HCT116 (cell line): Measurements from ENCODE around the gene ITGB6. TPM values are rescaled to one million over a fixed set of nuclear protein-coding genes. Genes with fewer than 3 reads are reported as not detected.

Experiments
- ATAC-seq: fragments of 200-7000 bp; cut with Tn5 transposase; 2 replicates; pipeline ENCODE4 v1.9.1; 2020; ENCODE audit warnings: mild to moderate bottlenecking, moderate library complexity
- BruUV-seq: library from RNA; stranded (reverse); fragments of 400-500 nt; replicated peaks from 2 replicates; lab custom pipeline; 2021; lab: Mats Ljungman, UMichigan
- CTCF ChIA-PET: fragments of 300-600 bp; sonication (Branson Sonifier 250); formaldehyde crosslinking; loops from one replicate; lab custom pipeline; 2021; ENCODE audit warnings: antibody characterized with exemption; lab: Charles Lee
- POLR2A ChIA-PET: fragments of 300-600, 350-600 bp; sonication (Branson Sonifier 250); formaldehyde crosslinking; loops from one replicate; lab custom pipeline; 2021; ENCODE audit warnings: antibody characterized with exemption; lab: Charles Lee
- RAD21 ChIA-PET, 2 experiments: fragments of 300-600 bp; sonication (Branson Sonifier 250); formaldehyde crosslinking; loops; one replicate each; lab custom pipeline; 2023; ENCODE audit warnings: low total read pairs in 2 of 2; ENCODE audit not compliant: uncharacterized antibody in 2 of 2, unreplicated experiment in 2 of 2, low non-redundant PET in 1 of 2; lab: Charles Lee
- DNase-seq: peaks from one replicate; pipeline ENCODE4 v3.0.0-alpha.2; 2010; ENCODE audit warnings: low read depth, low spot score
- H2AFZ ChIP-seq: fragments of 200-600 bp; shearing (Covaris generic), sonication (generic); 2 replicates; pipeline ENCODE4 v1.6.1; 2017; ENCODE audit warnings: low read depth, mixed run types, mixed read lengths, antibody characterized with exemption, low read length; ENCODE audit not compliant: poor library complexity, severe bottlenecking
- H3K27ac ChIP-seq: 2 replicates; pipeline ENCODE4 v1.5.1; 2012; ENCODE audit warnings: low read depth, low read length
- H3K27me3 ChIP-seq: fragments of 200-600 bp; sonication (generic); 2 replicates; pipeline ENCODE4 v1.6.1; 2016; ENCODE audit warnings: mixed run types, low read length, mixed read lengths; ENCODE audit not compliant: insufficient read depth
- H3K36me3 ChIP-seq, 2 experiments: fragments of 200-500 bp in 1 of 2; fragments of 200-600 bp in 1 of 2; sonication (Bioruptor generic) in 1 of 2; sonication (generic) in 1 of 2; 2 replicates each; pipeline versions ENCODE4 v1.5.1 to v1.6.1; 2014 to 2016; ENCODE audit warnings: low read length in 2 of 2, inconsistent platforms in 1 of 2, mixed read lengths in 1 of 2, mixed run types in 1 of 2; ENCODE audit not compliant: insufficient read depth in 2 of 2, control insufficient read depth in 1 of 2
- H3K4me1 ChIP-seq, 2 experiments: fragments of 200-600 bp in 1 of 2; sonication (generic) in 1 of 2; 2 replicates each; pipeline versions ENCODE4 v1.5.1 to v1.6.1; 2012 to 2017; ENCODE audit warnings: low read length in 2 of 2, inconsistent platforms in 1 of 2, mild to moderate bottlenecking in 1 of 2, mixed read lengths in 1 of 2, mixed run types in 1 of 2, moderate library complexity in 1 of 2; ENCODE audit not compliant: insufficient read depth in 2 of 2, control insufficient read depth in 1 of 2
- H3K4me2 ChIP-seq: fragments of 200-600 bp; sonication (generic); 2 replicates; pipeline ENCODE4 v1.6.1; 2017; ENCODE audit warnings: mixed run types, low read length, mixed read lengths
- H3K4me3 ChIP-seq, 2 experiments: fragments of 200-600 bp in 1 of 2; sonication (generic) in 1 of 2; replicated peaks in 1 of 2; 2 replicates each; pipeline ENCODE4 v1.5.1; 2011 to 2016; ENCODE audit warnings: low read length in 2 of 2, control low read depth in 1 of 2, low read depth in 1 of 2, mild to moderate bottlenecking in 1 of 2, mixed read lengths in 1 of 2, mixed run types in 1 of 2
- H3K79me2 ChIP-seq: fragments of 200-600 bp; sonication (generic); 2 replicates; pipeline ENCODE4 v1.6.1; 2017; ENCODE audit warnings: mild to moderate bottlenecking, mixed run types, low read length, moderate library complexity, mixed read lengths; ENCODE audit not compliant: insufficient read depth
- H3K9ac ChIP-seq: fragments of 200-600 bp; sonication (generic); 2 replicates; pipeline ENCODE4 v1.6.1; 2016; ENCODE audit warnings: low read length, mixed read lengths
- H3K9me2 ChIP-seq: fragments of 200-600 bp; sonication (generic), shearing (Covaris generic); 2 replicates; pipeline ENCODE4 v1.6.1; 2017; ENCODE audit warnings: mixed run types, mild to moderate bottlenecking, moderate library complexity; ENCODE audit not compliant: insufficient read depth
- H3K9me3 ChIP-seq, 2 experiments: fragments of 200-500 bp in 1 of 2; fragments of 200-600 bp in 1 of 2; sonication (Bioruptor generic) in 1 of 2; sonication (generic) in 1 of 2; 2 replicates each; pipeline ENCODE4 v1.6.1; 2014 to 2017; ENCODE audit warnings: low read length in 2 of 2, mixed read lengths in 2 of 2, inconsistent platforms in 1 of 2, low read depth in 1 of 2, mild to moderate bottlenecking in 1 of 2, mixed run types in 1 of 2, moderate library complexity in 1 of 2; ENCODE audit not compliant: control insufficient read depth in 1 of 2, insufficient read depth in 1 of 2
- H4K20me1 ChIP-seq: fragments of 200-600 bp; sonication (generic), shearing (Covaris generic); 2 replicates; pipeline ENCODE4 v1.6.1; 2017; ENCODE audit warnings: mixed run types, mild to moderate bottlenecking, moderate library complexity; ENCODE audit not compliant: insufficient read depth
- ATF3 ChIP-seq: IDR thresholded peaks from 2 replicates; pipeline ENCODE4 v1.6.1; 2012
- CBX3 ChIP-seq: IDR thresholded peaks from 2 replicates; pipeline ENCODE4 v1.6.1; 2012; ENCODE audit warnings: low read depth
- CEBPB ChIP-seq: IDR thresholded peaks from 2 replicates; pipeline ENCODE4 v1.6.1; 2012; ENCODE audit warnings: low read depth
- CTCF ChIP-seq, 3 experiments: fragments of 200-600 bp in 1 of 3; sonication (generic) in 1 of 3; IDR thresholded peaks in 2 of 3; conservative IDR thresholded peaks in 1 of 3; 2 replicates each; pipeline ENCODE4 v1.5.1; 2012 to 2017; ENCODE audit warnings: low read depth in 2 of 3, low read length in 2 of 3, antibody characterized with exemption in 1 of 3, borderline replicate concordance in 1 of 3, control low read depth in 1 of 3, mild to moderate bottlenecking in 1 of 3, mixed read lengths in 1 of 3, mixed run types in 1 of 3, moderate library complexity in 1 of 3; ENCODE audit not compliant: insufficient read depth in 1 of 3
- ELF1 ChIP-seq: IDR thresholded peaks from 2 replicates; pipeline ENCODE4 v1.6.1; 2012; ENCODE audit warnings: low read depth, borderline replicate concordance
- FOSL1 ChIP-seq: IDR thresholded peaks from 2 replicates; pipeline ENCODE4 v1.6.1; 2012; ENCODE audit warnings: low read depth
- JUND ChIP-seq: IDR thresholded peaks from 2 replicates; pipeline ENCODE4 v1.6.1; 2012
- POLR2A ChIP-seq: IDR thresholded peaks from 2 replicates; pipeline ENCODE4 v1.7.0; 2011; ENCODE audit warnings: borderline replicate concordance; ENCODE audit not compliant: insufficient read depth, insufficient read length; ENCODE audit errors: extremely low read depth
- RAD21 ChIP-seq: IDR thresholded peaks from 2 replicates; pipeline ENCODE4 v1.6.1; 2012; ENCODE audit warnings: low read depth, mild to moderate bottlenecking
- SIN3A ChIP-seq: IDR thresholded peaks from 2 replicates; pipeline ENCODE4 v1.6.1; 2012; ENCODE audit warnings: low read depth
- SP1 ChIP-seq: IDR thresholded peaks from 2 replicates; pipeline ENCODE4 v1.6.1; 2012; ENCODE audit warnings: low read depth
- SRF ChIP-seq: IDR thresholded peaks from 2 replicates; pipeline ENCODE4 v1.6.1; 2012; ENCODE audit warnings: low read depth
- YY1 ChIP-seq: IDR thresholded peaks from 2 replicates; pipeline ENCODE4 v1.6.1; 2011; ENCODE audit warnings: low read length, low read depth, moderate library complexity, mild to moderate bottlenecking; ENCODE audit not compliant: insufficient replicate concordance; ENCODE audit errors: extremely low read depth
- ZFX ChIP-seq: fragments of 450-650 bp; IDR thresholded peaks from 2 replicates; pipeline ENCODE4 v1.6.1; 2017
- ZNF274 ChIP-seq: fragments of 200-500 bp; sonication (Bioruptor generic); IDR thresholded peaks from 2 replicates; pipeline ENCODE4 v1.6.1; 2014; ENCODE audit warnings: mild to moderate bottlenecking, low read depth, low read length, inconsistent platforms
- intact Hi-C: fragments of 100-400 bp; cut with micrococcal nuclease; formaldehyde crosslinking; loops from 2 replicates; pipeline ENCODE4 v1.10.0; 2022
- total RNA-seq: library from RNA; stranded (reverse); gene quantifications from one replicate; pipeline ENCODE4 v1.2.1, GENCODE V29; 2021; ENCODE audit not compliant: unreplicated experiment
- TF ChIP-seq, protein P1 (sequence below): IDR thresholded peaks from 2 replicates; pipeline ENCODE4 v1.6.1; 2011; ENCODE audit warnings: mild to moderate bottlenecking, low read length, moderate library complexity; ENCODE audit not compliant: insufficient replicate concordance; ENCODE audit errors: extremely low read depth

The ITGB6 gene
- total RNA-seq, 1 experiment from 2014 or later, result 0.12 TPM

DNA sequence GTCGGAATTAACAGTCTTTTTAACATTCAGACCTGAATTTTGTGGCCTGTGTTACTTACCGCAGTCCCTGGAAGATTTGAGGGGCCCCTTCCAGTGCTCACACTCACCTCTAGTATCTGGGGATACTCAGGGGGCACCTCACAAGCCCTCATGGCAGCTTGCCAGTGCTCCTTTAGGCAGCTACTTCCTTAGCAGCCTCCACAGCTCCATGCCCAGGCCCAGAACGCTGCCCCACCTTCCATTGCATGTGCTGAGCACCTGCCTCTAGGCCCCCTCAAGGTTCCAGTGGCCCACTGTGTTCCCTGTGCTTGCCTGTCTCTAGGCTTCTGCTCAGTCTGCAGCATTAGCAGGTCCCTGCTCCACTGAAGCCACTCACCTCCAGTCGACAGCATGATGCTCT is 107.6 kb downstream of the ITGB6 start:
- no peak for DNase-seq
- RAD21 ChIA-PET, result no interaction called here
- Histone ChIP-seq H3K9me3 (peaks cover 2 to 3% of the 10 kb centered on the region in 2 experiments; a peak in 2 of 4 replicates), H3K36me3 (no peaks in the 10 kb centered on the region), H3K9me2 (no peaks in the 10 kb centered on the region), H3K4me1 (no peaks in the 10 kb centered on the region), H3K79me2 (no peaks in the 10 kb centered on the region), H3K27ac (no peak overlapping the region), H4K20me1 (no peaks in the 10 kb centered on the region), H3K4me2 (no peak overlapping the region), H3K4me3 (no peak overlapping the region), H3K27me3 (no peaks in the 10 kb centered on the region), H3K9ac (no peak overlapping the region), H2AFZ (no peak overlapping the region)
- BruUV-seq, result no TSS peak
- intact Hi-C loops, result no loop called here
- POLR2A ChIA-PET, result no interaction called here
- CTCF ChIA-PET, result no interaction called here
- no peak for TF ChIP-seq CEBPB
- TF ChIP-seq SIN3A, result no peak
- TF ChIP-seq, protein P1, sequence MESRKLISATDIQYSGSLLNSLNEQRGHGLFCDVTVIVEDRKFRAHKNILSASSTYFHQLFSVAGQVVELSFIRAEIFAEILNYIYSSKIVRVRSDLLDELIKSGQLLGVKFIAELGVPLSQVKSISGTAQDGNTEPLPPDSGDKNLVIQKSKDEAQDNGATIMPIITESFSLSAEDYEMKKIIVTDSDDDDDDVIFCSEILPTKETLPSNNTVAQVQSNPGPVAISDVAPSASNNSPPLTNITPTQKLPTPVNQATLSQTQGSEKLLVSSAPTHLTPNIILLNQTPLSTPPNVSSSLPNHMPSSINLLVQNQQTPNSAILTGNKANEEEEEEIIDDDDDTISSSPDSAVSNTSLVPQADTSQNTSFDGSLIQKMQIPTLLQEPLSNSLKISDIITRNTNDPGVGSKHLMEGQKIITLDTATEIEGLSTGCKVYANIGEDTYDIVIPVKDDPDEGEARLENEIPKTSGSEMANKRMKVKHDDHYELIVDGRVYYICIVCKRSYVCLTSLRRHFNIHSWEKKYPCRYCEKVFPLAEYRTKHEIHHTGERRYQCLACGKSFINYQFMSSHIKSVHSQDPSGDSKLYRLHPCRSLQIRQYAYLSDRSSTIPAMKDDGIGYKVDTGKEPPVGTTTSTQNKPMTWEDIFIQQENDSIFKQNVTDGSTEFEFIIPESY, result no peak
- TF ChIP-seq ZNF274, result no peak
- TF ChIP-seq CBX3, result no peak
- TF ChIP-seq YY1, result no peak
- no peak for TF ChIP-seq ELF1
- TF ChIP-seq JUND, result no peak
- no peak for TF ChIP-seq POLR2A
- ATAC-seq, result no peak

DNA sequence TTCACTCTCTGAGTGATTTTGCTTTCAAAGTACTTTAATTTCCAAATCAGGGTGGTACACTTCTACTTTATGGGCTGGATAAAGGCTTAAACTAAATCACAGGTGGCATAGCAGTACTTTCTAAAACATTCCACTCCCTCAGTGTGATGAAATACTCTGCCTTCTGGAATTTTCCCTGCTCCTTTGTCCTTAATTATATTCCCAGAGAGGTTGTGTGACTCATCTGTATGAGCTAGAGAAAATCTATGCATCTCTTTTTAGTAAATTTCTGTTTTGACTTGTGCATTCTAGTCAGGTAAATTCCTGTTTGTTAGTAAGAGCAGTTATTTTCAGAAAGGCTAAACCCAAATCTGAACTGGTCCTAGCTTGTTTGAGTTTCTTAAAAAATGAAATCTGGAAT is 108.7 kb downstream of the ITGB6 start:
- ATAC-seq (no peak), DNase-seq (no peak)
- Histone ChIP-seq H3K9me3 (peaks cover 7 to 8% of the 10 kb centered on the region in 2 experiments; a peak in 3 of 4 replicates), H3K27ac (no peak overlapping the region), H3K27me3 (no peaks in the 10 kb centered on the region), H2AFZ (no peak overlapping the region), H3K9ac (no peak overlapping the region), H3K4me1 (no peaks in the 10 kb centered on the region), H3K4me2 (no peak overlapping the region), H3K4me3 (no peak overlapping the region), H3K36me3 (no peaks in the 10 kb centered on the region), H4K20me1 (no peaks in the 10 kb centered on the region), H3K79me2 (no peaks in the 10 kb centered on the region), H3K9me2 (no peaks in the 10 kb centered on the region)
- no TSS peak for BruUV-seq
- ChIA-PET CTCF (no interaction called here), RAD21 (no interaction called here), POLR2A (no interaction called here)
- intact Hi-C loops, result no loop called here
- TF ChIP-seq SIN3A (no peak), ELF1 (no peak), RAD21 (no peak), ZFX (no peak), SRF (no peak), SP1 (no peak), FOSL1 (no peak), CTCF (IDR thresholded peaks at IDR 0.05 in 2 of 3, conservative IDR thresholded peaks at IDR 0.05 in 1 of 3; ENCODE audit: borderline replicate concordance in 1 of 3, insufficient read depth in 1 of 3, low read depth in 2 of 3, low read length in 2 of 3) (no peak), CEBPB (no peak), ATF3 (no peak)
- TF ChIP-seq, protein P1, result no peak
